HEK293 (cell line): Measurements from ENCODE around the gene PKDREJ.
A peak's percentile ranks its signal among the peaks of the same experiment; 100 is the strongest.

Experiments
- CTCF ChIA-PET: fragments of 350-600 bp; formaldehyde crosslinking; extraction: SDS; loops from one replicate; lab custom pipeline; 2021; ENCODE audit warnings: antibody characterized with exemption; lab: Yijun Ruan, JAX
- POLR2A ChIA-PET: fragments of 300-600 bp; formaldehyde crosslinking; extraction: SDS; loops from one replicate; lab custom pipeline; 2020; ENCODE audit warnings: antibody characterized with exemption, inconsistent platforms; lab: Yijun Ruan, JAX
- H3K27ac ChIP-seq: fragments of 200-500 bp; sonication (Bioruptor generic); 2 replicates; pipeline ENCODE4 v1.5.1; 2014; ENCODE audit warnings: low read depth, low read length, control low read depth, inconsistent platforms; ENCODE audit errors: extremely low read depth
- H3K36me3 ChIP-seq, 2 experiments: fragments of 200-500 bp in 1 of 2; sonication (Bioruptor generic) in 1 of 2; 1 replicate in 1 of 2; 2 replicates in 1 of 2; pipeline ENCODE4 v1.5.1; 2014 to 2017; ENCODE audit warnings: inconsistent platforms in 2 of 2, low read length in 2 of 2; ENCODE audit not compliant: control insufficient read depth in 2 of 2, insufficient read depth in 1 of 2
- H3K4me1 ChIP-seq: fragments of 200-500 bp; sonication (Bioruptor generic); 2 replicates; pipeline ENCODE4 v1.5.1; 2014; ENCODE audit warnings: mild to moderate bottlenecking, low read length, inconsistent platforms; ENCODE audit not compliant: control insufficient read depth, insufficient read depth
- H3K4me3 ChIP-seq: 2 replicates; pipeline ENCODE4 v1.5.1; 2011; ENCODE audit warnings: low read depth, mild to moderate bottlenecking, control low read depth, low read length, moderate library complexity
- H3K9me3 ChIP-seq: fragments of 200-500 bp; sonication (Bioruptor generic); 2 replicates; pipeline ENCODE4 v1.5.1; 2014; ENCODE audit warnings: low read depth, low read length, inconsistent platforms; ENCODE audit not compliant: control insufficient read depth, insufficient read depth
- EGR2 ChIP-seq: fragments of 450-650 bp; formaldehyde crosslinking; IDR thresholded peaks from 2 replicates; pipeline ENCODE4 v1.5.1; 2016; ENCODE audit warnings: low read depth, missing biosample characterization, missing genetic modification characterization
- GLIS1 ChIP-seq: fragments of 450-650 bp; formaldehyde crosslinking; IDR thresholded peaks from 2 replicates; pipeline ENCODE4 v1.5.1; 2016; ENCODE audit warnings: missing biosample characterization, missing genetic modification characterization
- HOXC10 ChIP-seq: sonication (generic); formaldehyde crosslinking; IDR thresholded peaks from 2 replicates; pipeline ENCODE4 v1.8.1; 2023; ENCODE audit warnings: mild to moderate bottlenecking, missing genetic modification reagents
- MEIS1 ChIP-seq: sonication (generic); formaldehyde crosslinking; IDR thresholded peaks from 2 replicates; pipeline ENCODE4 v1.8.1; 2022; ENCODE audit warnings: missing genetic modification reagents, mild to moderate bottlenecking, borderline replicate concordance
- PRDM2 ChIP-seq: fragments of 450-650 bp; formaldehyde crosslinking; IDR thresholded peaks from 2 replicates; pipeline ENCODE4 v1.5.1; 2016; ENCODE audit warnings: missing biosample characterization, missing genetic modification characterization, borderline replicate concordance
- SALL2 ChIP-seq: fragments of 450-650 bp; formaldehyde crosslinking; IDR thresholded peaks from 2 replicates; pipeline ENCODE4 v1.5.0; 2017; ENCODE audit warnings: missing biosample characterization, mild to moderate bottlenecking, missing genetic modification characterization, borderline replicate concordance
- SCRT1 ChIP-seq: fragments of 450-650 bp; formaldehyde crosslinking; IDR thresholded peaks from 2 replicates; pipeline ENCODE4 v1.5.1; 2016; ENCODE audit warnings: missing biosample characterization, missing genetic modification characterization, borderline replicate concordance
- ZBTB20 ChIP-seq: fragments of 450-650 bp; formaldehyde crosslinking; IDR thresholded peaks from 2 replicates; pipeline ENCODE4 v1.5.1; 2016; ENCODE audit warnings: missing biosample characterization, missing genetic modification characterization
- ZBTB8A ChIP-seq: fragments of 450-650 bp; formaldehyde crosslinking; IDR thresholded peaks from 2 replicates; pipeline ENCODE4 v1.5.1; 2016; ENCODE audit warnings: missing biosample characterization, missing genetic modification characterization
- ZEB2 ChIP-seq: fragments of 450-650 bp; formaldehyde crosslinking; IDR thresholded peaks from 2 replicates; pipeline ENCODE4 v1.5.1; 2016; ENCODE audit warnings: missing biosample characterization, missing genetic modification characterization
- ZFHX2 ChIP-seq: fragments of 450-650 bp; formaldehyde crosslinking; conservative IDR thresholded peaks from 2 replicates; pipeline ENCODE4 v1.5.1; 2016; ENCODE audit warnings: missing biosample characterization, missing genetic modification characterization
- ZNF10 ChIP-seq: fragments of 450-650 bp; formaldehyde crosslinking; IDR thresholded peaks from 2 replicates; pipeline ENCODE4 v1.5.1; 2017; ENCODE audit warnings: missing biosample characterization, missing genetic modification characterization
- ZNF140 ChIP-seq: fragments of 450-650 bp; formaldehyde crosslinking; IDR thresholded peaks from 2 replicates; pipeline ENCODE4 v1.5.1; 2016; ENCODE audit warnings: missing biosample characterization, missing genetic modification characterization
- ZNF148 ChIP-seq: fragments of 450-650 bp; formaldehyde crosslinking; IDR thresholded peaks from 2 replicates; pipeline ENCODE4 v1.5.0; 2017; ENCODE audit warnings: missing biosample characterization, missing genetic modification characterization, borderline replicate concordance
- ZNF211 ChIP-seq: fragments of 450-650 bp; formaldehyde crosslinking; IDR thresholded peaks from 2 replicates; pipeline ENCODE4 v1.5.1; 2016; ENCODE audit warnings: low read depth, missing biosample characterization, missing genetic modification characterization
- ZNF214 ChIP-seq: fragments of 450-650 bp; formaldehyde crosslinking; IDR thresholded peaks from 2 replicates; pipeline ENCODE4 v1.5.1; 2017; ENCODE audit warnings: missing biosample characterization, mild to moderate bottlenecking, missing genetic modification characterization, borderline replicate concordance
- ZNF223 ChIP-seq: fragments of 450-650 bp; formaldehyde crosslinking; IDR thresholded peaks from 2 replicates; pipeline ENCODE4 v1.5.1; 2016; ENCODE audit warnings: missing biosample characterization, missing genetic modification characterization
- ZNF26 ChIP-seq: fragments of 450-650 bp; formaldehyde crosslinking; IDR thresholded peaks from 2 replicates; pipeline ENCODE4 v1.5.1; 2016; ENCODE audit warnings: missing biosample characterization, missing genetic modification characterization
- ZNF335 ChIP-seq: fragments of 450-650 bp; formaldehyde crosslinking; conservative IDR thresholded peaks from 2 replicates; pipeline ENCODE4 v1.5.1; 2016; ENCODE audit warnings: missing biosample characterization, missing genetic modification characterization
- ZNF391 ChIP-seq: fragments of 450-650 bp; formaldehyde crosslinking; IDR thresholded peaks from 2 replicates; pipeline ENCODE4 v1.5.1; 2016; ENCODE audit warnings: low read depth, missing biosample characterization, missing genetic modification characterization, borderline replicate concordance
- ZNF530 ChIP-seq: fragments of 450-650 bp; formaldehyde crosslinking; IDR thresholded peaks from 2 replicates; pipeline ENCODE4 v1.5.1; 2016; ENCODE audit warnings: low read depth, missing biosample characterization, missing genetic modification characterization
- ZNF561 ChIP-seq: fragments of 450-650 bp; IDR thresholded peaks from 2 replicates; pipeline ENCODE4 v1.5.1; 2018; ENCODE audit warnings: missing biosample characterization, missing genetic modification characterization, borderline replicate concordance
- ZNF658 ChIP-seq: fragments of 450-650 bp; formaldehyde crosslinking; IDR thresholded peaks from 2 replicates; pipeline ENCODE4; 2016; ENCODE audit warnings: missing biosample characterization, missing genetic modification characterization
- ZNF707 ChIP-seq: fragments of 450-650 bp; formaldehyde crosslinking; IDR thresholded peaks from 2 replicates; pipeline ENCODE4 v1.5.1; 2016; ENCODE audit warnings: missing biosample characterization, missing genetic modification characterization
- ZSCAN4 ChIP-seq: fragments of 450-650 bp; formaldehyde crosslinking; IDR thresholded peaks from 2 replicates; pipeline ENCODE4 v1.5.1; 2017; ENCODE audit warnings: missing biosample characterization, missing genetic modification characterization

PKDREJ gene

GRCh38 chr22:46226577-46226976, 36.6 kb downstream of the PKDREJ start:
- H3K9me3 ChIP-seq = no peaks in the 10 kb centered on the region
- no peak overlapping the region for H3K4me3 ChIP-seq
- H3K36me3 ChIP-seq = peaks cover 4 to 10% of the 10 kb centered on the region in 2 experiments; a peak in 2 of 3 replicates
- ChIA-PET CTCF (interaction anchor here (0.6 to 0.9 kb wide), 2 partner anchors 220 to 619 kb away, joined by 3 read pairs; no protein-coding TSS in a partner anchor), POLR2A (interaction anchor here (0.6 kb wide), 1 partner anchor 51 kb away, joined by 7 read pairs; no protein-coding TSS in a partner anchor)
- no peaks in the 10 kb centered on the region for H3K4me1 ChIP-seq
- H3K27ac ChIP-seq = no peak overlapping the region
- no peak for TF ChIP-seq ZNF335
- no peak for TF ChIP-seq ZNF148 (tag by site-specific recombination)
- no peak for TF ChIP-seq ZNF26
- TF ChIP-seq, all 188 proteins: peak for 0

- CTCF ChIA-PET = no interaction called here
- Histone ChIP-seq H3K27ac (no peak overlapping the region), H3K9me3 (no peaks in the 10 kb centered on the region), H3K4me1 (no peaks in the 10 kb centered on the region), H3K4me3 (no peak overlapping the region), H3K36me3 (peaks cover 5 to 15% of the 10 kb centered on the region in 2 experiments; a peak in 2 of 3 replicates)
- POLR2A ChIA-PET = no interaction called here
- TF ChIP-seq EGR2 (tag by site-specific recombination) (peak; percentile 87), ZNF530 (tag by site-specific recombination) (no peak), ZNF140 (no peak), ZNF707 (no peak), ZBTB8A (tag by site-specific recombination) (no peak), ZNF211 (tag by site-specific recombination) (no peak), ZNF223 (tag by site-specific recombination) (no peak), ZNF214 (no peak), MEIS1 (CRISPR knock-in tag) (no peak), PRDM2 (tag by site-specific recombination) (no peak), ZSCAN4 (tag by site-specific recombination) (peak; percentile 49; the same call in 1 of the 2 replicates), ZNF10 (tag by site-specific recombination) (no peak), ZBTB20 (no peak), ZNF391 (tag by site-specific recombination) (no peak), SCRT1 (no peak), GLIS1 (no peak), ZNF658 (tag by site-specific recombination) (no peak), ZNF561 (tag by site-specific recombination) (no peak), HOXC10 (no peak), SALL2 (tag by site-specific recombination) (0 out of 2 replicates have a peak, but pooled peaks have one; percentile 18), ZFHX2 (tag by site-specific recombination) (peak; percentile 77), ZEB2 (tag by site-specific recombination) (no peak)
These were observed 37.5 kb downstream of the PKDREJ start for GRCh38 chr22:46225631-46226030.
